Stomach smooth muscle (tissue), 2 donors: Measurements from ENCODE around the gene ADAMTS15.

Source experiments
- H3K27ac ChIP-seq: one replicate; pipeline ENCODE4 v1.7.0; 2013; ENCODE audit warnings: mild to moderate bottlenecking, low read length, inconsistent platforms
- H3K27me3 ChIP-seq, 2 donors: one replicate each; pipeline ENCODE4 v1.7.0; 2013; ENCODE audit warnings: low read length in 2 of 2; ENCODE audit not compliant: insufficient read depth in 2 of 2, control insufficient read depth in 1 of 2
- H3K36me3 ChIP-seq, 2 donors: one replicate each; pipeline ENCODE4 v1.7.0; 2013; ENCODE audit warnings: low read length in 2 of 2; ENCODE audit not compliant: control insufficient read depth in 2 of 2, insufficient read depth in 2 of 2
- H3K4me1 ChIP-seq: one replicate; pipeline ENCODE4 v1.7.0; 2013; ENCODE audit warnings: low read length; ENCODE audit not compliant: control insufficient read depth, insufficient read depth
- H3K4me3 ChIP-seq, 2 donors: one replicate each; pipeline ENCODE4 v1.7.0; 2013; ENCODE audit warnings: low read length in 2 of 2
- H3K9ac ChIP-seq, 2 donors: one replicate each; pipeline ENCODE4 v1.7.0; 2013; ENCODE audit warnings: low read length in 2 of 2, mild to moderate bottlenecking in 1 of 2
- H3K9me3 ChIP-seq, 2 donors: one replicate each; pipeline ENCODE4 v1.7.0; 2013; ENCODE audit warnings: low read length in 2 of 2; ENCODE audit not compliant: control insufficient read depth in 2 of 2
- donor health status: healthy.
- donor health status: Pancreatic carcinoma.

The ADAMTS15 gene

DNA sequence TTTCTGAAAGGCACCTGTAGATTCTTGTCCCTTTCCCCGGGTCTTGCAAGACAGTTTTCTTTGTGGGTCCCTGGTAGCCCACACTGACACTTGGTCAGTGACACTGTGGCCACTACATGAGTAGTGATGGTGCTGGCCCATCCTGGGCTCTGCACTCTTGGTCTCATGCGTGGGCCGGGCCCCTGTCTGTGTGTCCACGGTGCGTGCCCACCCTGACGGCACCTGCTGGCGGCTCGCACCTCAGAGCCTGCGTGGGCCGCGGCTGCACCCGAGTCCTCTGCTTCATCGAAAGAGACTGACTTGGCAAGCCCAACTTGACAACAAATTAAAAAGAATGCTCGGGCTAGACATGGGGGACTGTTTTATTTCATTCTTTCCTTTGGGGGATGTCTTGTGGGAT, 37.5 kb downstream of the ADAMTS15 start:
- Histone ChIP-seq H3K9me3 (no peaks in the 10 kb centered on the region), H3K36me3 (no peaks in the 10 kb centered on the region), H3K27me3 (no peaks in the 10 kb centered on the region), H3K4me3 (no peak overlapping the region), H3K4me1 (no peaks in the 10 kb centered on the region), H3K9ac (no peak overlapping the region), H3K27ac (no peak overlapping the region)

- Histone ChIP-seq H3K9me3 (no peaks in the 10 kb centered on the region), H3K36me3 (no peaks in the 10 kb centered on the region), H3K27me3 (no peaks in the 10 kb centered on the region), H3K4me3 (no peak overlapping the region), H3K27ac (no peak overlapping the region), H3K4me1 (no peaks in the 10 kb centered on the region), H3K9ac (no peak overlapping the region)
These were observed 38.0 kb downstream of the ADAMTS15 start for GRCh38 chr11:130486391-130486836.

- Histone ChIP-seq H3K36me3 (no peaks in the 10 kb centered on the region), H3K27me3 (no peaks in the 10 kb centered on the region), H3K9me3 (no peaks in the 10 kb centered on the region), H3K9ac (no peak overlapping the region), H3K27ac (no peak overlapping the region), H3K4me1 (no peaks in the 10 kb centered on the region), H3K4me3 (no peak overlapping the region)
These were observed 38.8 kb downstream of the ADAMTS15 start for GRCh38 chr11:130486987-130487923.

- no peak overlapping the region for H3K9ac ChIP-seq
- H3K27me3 ChIP-seq, result no peaks in the 10 kb centered on the region
- H3K4me1 ChIP-seq, result no peaks in the 10 kb centered on the region
- no peak overlapping the region for H3K27ac ChIP-seq
- no peaks in the 10 kb centered on the region for H3K9me3 ChIP-seq
- H3K4me3 ChIP-seq, result no peak overlapping the region
- H3K36me3 ChIP-seq, result no peaks in the 10 kb centered on the region
These were observed 39.7 kb downstream of the ADAMTS15 start for GRCh38 chr11:130487924-130488815.

DNA sequence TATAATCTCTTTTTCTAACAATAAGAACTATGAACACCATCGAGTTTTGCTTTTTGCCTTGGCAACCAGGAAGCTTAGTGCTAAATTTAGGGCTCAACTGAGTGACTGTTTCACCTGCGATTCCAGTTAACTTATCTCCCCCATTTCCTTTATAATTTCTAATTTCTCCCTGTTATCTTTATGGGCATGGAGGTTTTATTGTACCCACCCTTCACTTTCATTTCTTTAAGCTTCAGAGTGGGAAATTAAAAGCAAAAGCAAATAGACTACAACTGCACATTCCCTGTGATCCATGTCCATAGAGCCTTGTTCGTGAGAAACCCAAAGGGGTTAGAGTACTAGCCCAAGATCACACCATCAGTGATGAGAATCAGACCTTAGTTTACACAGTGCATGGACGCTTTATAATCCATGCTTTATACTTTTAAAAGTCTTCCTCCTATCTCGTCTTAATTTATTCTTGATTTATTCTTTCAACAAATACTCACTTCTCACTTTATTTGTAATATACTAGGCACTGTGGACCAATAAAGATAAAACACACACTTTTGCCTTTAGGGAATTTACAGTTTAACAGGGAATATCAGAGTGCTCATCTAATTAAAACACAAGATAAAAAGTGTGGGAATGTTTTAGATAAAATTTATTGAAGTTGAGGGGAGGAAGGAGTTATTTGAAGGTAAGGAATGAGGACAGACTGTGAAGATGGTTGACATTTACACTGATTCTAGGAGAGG, 40.6 kb downstream of the ADAMTS15 start:
- Histone ChIP-seq H3K9me3 (no peaks in the 10 kb centered on the region), H3K27ac (no peak overlapping the region), H3K27me3 (no peaks in the 10 kb centered on the region), H3K36me3 (no peaks in the 10 kb centered on the region), H3K9ac (no peak overlapping the region), H3K4me3 (no peak overlapping the region), H3K4me1 (no peaks in the 10 kb centered on the region)

DNA sequence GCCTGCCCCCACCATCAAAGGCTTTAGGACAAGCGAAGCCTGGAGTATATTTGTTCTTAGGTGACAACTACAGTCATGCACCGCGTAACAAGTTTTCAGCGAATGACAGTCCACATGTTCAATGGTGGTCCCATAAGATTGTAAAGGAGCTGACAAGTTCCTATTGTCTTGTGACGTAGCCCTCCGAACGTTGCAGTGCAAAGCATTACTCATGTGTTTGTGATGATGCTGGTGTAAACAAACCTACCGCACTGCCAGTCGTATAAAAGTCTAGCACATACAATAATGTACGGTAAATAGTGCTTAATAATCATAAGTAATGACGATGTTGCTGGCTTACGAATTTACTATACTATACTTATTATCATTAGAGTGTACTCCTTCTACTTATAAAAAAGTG, 41.3 kb downstream of the ADAMTS15 start:
- Histone ChIP-seq H3K27ac (no peak overlapping the region), H3K4me3 (no peak overlapping the region), H3K27me3 (no peaks in the 10 kb centered on the region), H3K4me1 (no peaks in the 10 kb centered on the region), H3K36me3 (no peaks in the 10 kb centered on the region), H3K9me3 (no peaks in the 10 kb centered on the region), H3K9ac (no peak overlapping the region)

DNA sequence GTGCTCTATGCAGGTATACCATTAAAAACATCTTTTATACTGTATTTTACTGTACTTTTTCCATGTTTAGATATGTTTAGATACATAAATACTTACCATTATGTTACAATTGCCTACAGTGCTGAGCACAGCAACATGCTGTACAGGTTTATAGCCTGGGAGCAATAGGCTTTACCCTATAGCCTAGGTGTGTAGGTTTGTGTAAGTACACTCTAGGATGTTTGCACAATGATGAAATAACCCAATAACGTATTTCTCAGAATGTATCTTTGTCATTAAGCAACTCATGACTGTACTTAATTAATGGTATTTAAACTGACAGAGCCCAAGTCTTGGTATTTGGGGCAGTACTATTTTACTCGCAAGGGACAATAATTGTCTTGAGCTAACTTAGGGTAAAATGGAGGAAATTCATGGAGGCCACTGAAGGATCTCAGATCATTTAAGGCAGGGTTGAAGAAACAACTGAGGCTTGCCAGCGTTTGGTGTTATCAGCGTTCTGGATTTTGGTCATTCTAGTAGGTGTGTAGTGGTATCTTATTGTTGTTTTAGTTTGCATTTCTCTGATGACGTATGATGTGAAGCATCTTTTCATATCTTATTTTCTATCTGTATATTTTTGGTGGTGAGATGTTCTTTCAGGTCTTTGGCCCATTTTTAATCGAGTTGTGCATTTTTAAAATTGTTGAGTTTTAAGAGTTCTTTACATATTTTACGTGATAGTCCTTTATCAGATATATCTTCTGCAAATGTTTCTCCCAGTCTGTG, 42.4 kb downstream of the ADAMTS15 start:
- Histone ChIP-seq H3K9ac (no peak overlapping the region), H3K9me3 (no peaks in the 10 kb centered on the region), H3K4me3 (no peak overlapping the region), H3K36me3 (no peaks in the 10 kb centered on the region), H3K4me1 (no peaks in the 10 kb centered on the region), H3K27ac (no peak overlapping the region), H3K27me3 (no peaks in the 10 kb centered on the region)

DNA sequence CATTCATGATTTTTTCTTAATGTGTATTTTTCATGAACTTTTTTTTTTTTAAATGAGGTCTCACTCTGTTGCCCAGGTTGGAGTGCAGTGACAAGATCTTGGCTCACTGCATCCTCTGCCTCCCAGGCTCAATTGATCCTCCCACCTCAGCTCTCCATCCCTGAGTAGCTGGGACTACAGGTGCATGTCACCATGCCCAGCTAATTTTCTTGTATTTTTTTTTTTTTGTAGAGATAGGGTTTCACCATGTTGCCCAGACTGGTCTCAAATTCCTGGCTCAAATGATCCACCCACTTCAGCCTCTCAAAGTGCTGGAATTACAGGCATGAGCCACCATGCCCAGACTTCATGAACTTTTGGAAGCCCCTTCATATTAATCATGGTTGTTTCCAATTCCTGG, 49.7 kb downstream of the ADAMTS15 start:
- no peak overlapping the region for H3K4me3 ChIP-seq
- H3K4me1 ChIP-seq, result no peaks in the 10 kb centered on the region
- H3K27me3 ChIP-seq, result no peaks in the 10 kb centered on the region
- no peak overlapping the region for H3K27ac ChIP-seq
- no peak overlapping the region for H3K9ac ChIP-seq
- peaks cover 0 to 5% of the 10 kb centered on the region in 2 donors for H3K9me3 ChIP-seq
- no peaks in the 10 kb centered on the region for H3K36me3 ChIP-seq

DNA sequence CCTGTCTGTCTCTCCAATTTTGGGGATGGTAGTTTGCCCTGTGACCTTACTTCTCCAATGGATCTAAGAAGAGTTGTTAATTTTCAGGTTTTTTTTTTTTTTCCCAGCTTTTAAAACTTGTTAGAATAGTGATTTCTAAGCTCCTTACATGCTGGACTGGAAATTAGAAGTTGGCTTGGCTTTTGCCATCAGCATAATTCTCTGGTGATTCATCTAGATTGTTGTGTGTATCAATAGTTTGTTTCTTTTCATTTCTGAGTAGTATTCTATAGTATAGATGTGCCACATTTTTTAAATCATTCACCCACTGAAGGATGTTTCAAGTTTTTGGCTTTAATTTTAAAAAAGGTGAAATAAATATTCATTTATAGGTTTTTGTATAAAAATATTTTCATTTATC, 51.4 kb downstream of the ADAMTS15 start:
- Histone ChIP-seq H3K4me3 (no peak overlapping the region), H3K27ac (no peak overlapping the region), H3K36me3 (no peaks in the 10 kb centered on the region), H3K9me3 (peaks cover 0 to 5% of the 10 kb centered on the region in 2 donors), H3K4me1 (no peaks in the 10 kb centered on the region), H3K27me3 (no peaks in the 10 kb centered on the region), H3K9ac (no peak overlapping the region)

DNA sequence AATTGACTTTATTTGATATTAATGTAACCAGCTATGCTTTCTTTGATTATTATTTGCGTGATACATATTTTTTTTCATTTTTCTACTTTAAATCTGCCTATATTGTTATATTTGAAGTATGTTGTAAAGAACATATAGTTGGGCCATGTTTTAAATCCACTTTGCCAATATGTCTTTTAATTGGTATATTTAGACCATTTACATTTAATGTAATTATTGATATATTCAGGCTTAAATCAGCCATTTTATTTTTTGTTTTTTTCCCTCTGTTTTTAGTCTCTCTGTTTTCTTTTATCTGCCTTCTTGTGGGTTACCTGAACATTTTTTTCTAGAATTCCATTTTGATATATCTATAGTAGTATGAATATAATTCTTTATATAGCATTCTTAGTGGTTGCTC, 55.9 kb downstream of the ADAMTS15 start:
- Histone ChIP-seq H3K9me3 (no peaks in the 10 kb centered on the region), H3K4me1 (no peaks in the 10 kb centered on the region), H3K4me3 (no peak overlapping the region), H3K9ac (no peak overlapping the region), H3K36me3 (no peaks in the 10 kb centered on the region), H3K27ac (no peak overlapping the region), H3K27me3 (no peaks in the 10 kb centered on the region)
